Measurements from ENCODE around the gene CCR5AS.

CCR5AS gene

GRCh38 chr3:46422617-46423016 lies 15.8 kb upstream of the CCR5AS start:
- H3K27ac Mint-ChIP-seq, result no peak overlapping the region
- no peak overlapping the region for H3K4me3 Mint-ChIP-seq
- H3K9me3 Mint-ChIP-seq, result no peaks in the 10 kb centered on the region
- H3K27me3 Mint-ChIP-seq, result no peaks in the 10 kb centered on the region
- ATAC-seq (ENCODE audit: low read depth in 2 of 2) (no peak), DNase-seq (no peak)
- no peaks in the 10 kb centered on the region for H3K36me3 Mint-ChIP-seq
- no peaks in the 10 kb centered on the region for H3K4me1 Mint-ChIP-seq

GRCh38 chr3:46420931-46421330 lies 14.1 kb upstream of the CCR5AS start:
- Mint-ChIP-seq H3K4me1 (no peaks in the 10 kb centered on the region), H3K4me3 (no peak overlapping the region), H3K27ac (no peak overlapping the region), H3K9me3 (no peaks in the 10 kb centered on the region), H3K27me3 (no peaks in the 10 kb centered on the region), H3K36me3 (no peaks in the 10 kb centered on the region)
- ATAC-seq (ENCODE audit: low read depth in 2 of 2), result no peak
- no peak for DNase-seq

GRCh38 chr3:46419816-46420215 lies 12.9 kb upstream of the CCR5AS start:
- no peaks in the 10 kb centered on the region for H3K4me1 Mint-ChIP-seq
- no peaks in the 10 kb centered on the region for H3K27me3 Mint-ChIP-seq
- DNase-seq (no peak), ATAC-seq (ENCODE audit: low read depth in 2 of 2) (no peak)
- H3K27ac Mint-ChIP-seq, result no peak overlapping the region
- no peaks in the 10 kb centered on the region for H3K9me3 Mint-ChIP-seq
- H3K4me3 Mint-ChIP-seq, result no peak overlapping the region
- no peaks in the 10 kb centered on the region for H3K36me3 Mint-ChIP-seq

GRCh38 chr3:46417841-46418611 lies 11.2 kb upstream of the CCR5AS start:
- no peak overlapping the region for H3K27ac Mint-ChIP-seq
- H3K27me3 Mint-ChIP-seq, result no peaks in the 10 kb centered on the region
- no peaks in the 10 kb centered on the region for H3K9me3 Mint-ChIP-seq
- no peak overlapping the region for H3K4me3 Mint-ChIP-seq
- peaks cover 0 to 4% (median 0%) of the 10 kb centered on the region in 3 donors for H3K4me1 Mint-ChIP-seq
- H3K36me3 Mint-ChIP-seq, result no peaks in the 10 kb centered on the region
- DNase-seq, result no peak
- ATAC-seq (ENCODE audit: low read depth in 2 of 2), result no peak

- Mint-ChIP-seq H3K27me3 (no peaks in the 10 kb centered on the region), H3K4me3 (no peak overlapping the region), H3K27ac (no peak overlapping the region), H3K36me3 (no peaks in the 10 kb centered on the region), H3K9me3 (no peaks in the 10 kb centered on the region), H3K4me1 (peaks cover 0 to 7% (median 0%) of the 10 kb centered on the region in 3 donors)
- no peak for ATAC-seq (ENCODE audit: low read depth in 2 of 2)
- DNase-seq, result no peak
Measured at GRCh38 chr3:46416811-46417510, 10.1 kb upstream of the CCR5AS start.

GRCh38 chr3:46416125-46416810 lies 9.4 kb upstream of the CCR5AS start:
- no peaks in the 10 kb centered on the region for H3K9me3 Mint-ChIP-seq
- H3K27ac Mint-ChIP-seq, result no peak overlapping the region
- no peak overlapping the region for H3K4me3 Mint-ChIP-seq
- H3K4me1 Mint-ChIP-seq, result peaks cover 0 to 7% (median 0%) of the 10 kb centered on the region in 3 donors
- ATAC-seq (ENCODE audit: low read depth in 2 of 2) (no peak), DNase-seq (no peak)
- no peaks in the 10 kb centered on the region for H3K27me3 Mint-ChIP-seq
- no peaks in the 10 kb centered on the region for H3K36me3 Mint-ChIP-seq

- H3K27me3 Mint-ChIP-seq, result no peaks in the 10 kb centered on the region
- H3K27ac Mint-ChIP-seq, result no peak overlapping the region
Measured at GRCh38 chr3:46414739-46415138, 7.9 kb upstream of the CCR5AS start.

GRCh38 chr3:46413951-46414350 lies 7.1 kb upstream of the CCR5AS start:
- no peaks in the 10 kb centered on the region for H3K9me3 Mint-ChIP-seq
- H3K27ac Mint-ChIP-seq, result no peak overlapping the region
- ATAC-seq (ENCODE audit: low read depth in 2 of 2) (no peak), DNase-seq (no peak)
- H3K27me3 Mint-ChIP-seq, result no peaks in the 10 kb centered on the region
- no peaks in the 10 kb centered on the region for H3K36me3 Mint-ChIP-seq
- no peak overlapping the region for H3K4me3 Mint-ChIP-seq
- peaks cover 0 to 7% (median 0%) of the 10 kb centered on the region in 3 donors for H3K4me1 Mint-ChIP-seq

More at GRCh38 chr3:46414739-46415138, 7.9 kb upstream of the CCR5AS start:
- DNase-seq (no peak), ATAC-seq (ENCODE audit: low read depth in 2 of 2) (no peak)
- no peaks in the 10 kb centered on the region for H3K36me3 Mint-ChIP-seq
- H3K4me1 Mint-ChIP-seq, result peaks cover 0 to 7% (median 0%) of the 10 kb centered on the region in 3 donors
- no peaks in the 10 kb centered on the region for H3K9me3 Mint-ChIP-seq
- no peak overlapping the region for H3K4me3 Mint-ChIP-seq

GRCh38 chr3:46412786-46413298 lies 6.0 kb upstream of the CCR5AS start:
- DNase-seq, result no peak
- Mint-ChIP-seq H3K27ac (no peak overlapping the region), H3K27me3 (no peaks in the 10 kb centered on the region), H3K9me3 (no peaks in the 10 kb centered on the region), H3K4me1 (peaks cover 5 to 14% (median 5%) of the 10 kb centered on the region in 3 donors), H3K36me3 (no peaks in the 10 kb centered on the region), H3K4me3 (no peak overlapping the region)
- ATAC-seq (ENCODE audit: low read depth in 2 of 2), result no peak

- no peak overlapping the region for H3K27ac Mint-ChIP-seq
- ATAC-seq (ENCODE audit: low read depth in 2 of 2), result no peak
- H3K27me3 Mint-ChIP-seq, result no peaks in the 10 kb centered on the region
- H3K36me3 Mint-ChIP-seq, result no peaks in the 10 kb centered on the region
- H3K4me3 Mint-ChIP-seq, result no peak overlapping the region
- peaks cover 18 to 29% (median 19%) of the 10 kb centered on the region in 3 donors for H3K4me1 Mint-ChIP-seq
- no peak for DNase-seq
- no peaks in the 10 kb centered on the region for H3K9me3 Mint-ChIP-seq
Measured at GRCh38 chr3:46411271-46411670, 4.4 kb upstream of the CCR5AS start.

GRCh38 chr3:46410669-46411068 lies 3.8 kb upstream of the CCR5AS start:
- peaks cover 21 to 35% (median 24%) of the 10 kb centered on the region in 3 donors for H3K4me1 Mint-ChIP-seq
- no peaks in the 10 kb centered on the region for H3K27me3 Mint-ChIP-seq
- H3K9me3 Mint-ChIP-seq, result no peaks in the 10 kb centered on the region
- ATAC-seq (ENCODE audit: low read depth in 2 of 2) (no peak), DNase-seq (no peak)
- no peak overlapping the region for H3K27ac Mint-ChIP-seq
- no peaks in the 10 kb centered on the region for H3K36me3 Mint-ChIP-seq
- H3K4me3 Mint-ChIP-seq, result no peak overlapping the region

- ATAC-seq (ENCODE audit: low read depth in 2 of 2) (no peak), DNase-seq (no peak)
- H3K27ac Mint-ChIP-seq, result peak overlapping the region in 1 of 6 donors; percentile 34
- peaks cover 21 to 40% (median 26%) of the 10 kb centered on the region in 3 donors for H3K4me1 Mint-ChIP-seq
- no peaks in the 10 kb centered on the region for H3K9me3 Mint-ChIP-seq
- H3K27me3 Mint-ChIP-seq, result no peaks in the 10 kb centered on the region
- no peaks in the 10 kb centered on the region for H3K36me3 Mint-ChIP-seq
- H3K4me3 Mint-ChIP-seq, result no peak overlapping the region
Measured at GRCh38 chr3:46409739-46410489, 3.0 kb upstream of the CCR5AS start.

- Mint-ChIP-seq H3K9me3 (no peaks in the 10 kb centered on the region), H3K36me3 (no peaks in the 10 kb centered on the region), H3K27ac (no peak overlapping the region), H3K4me1 (peaks cover 21 to 40% (median 26%) of the 10 kb centered on the region in 3 donors), H3K4me3 (peak overlapping the region in 1 of 8 donors; percentile 7), H3K27me3 (no peaks in the 10 kb centered on the region)
- no peak for DNase-seq
- ATAC-seq (ENCODE audit: low read depth in 2 of 2), result no peak
Measured at GRCh38 chr3:46408853-46409252, 2.0 kb upstream of the CCR5AS start.

All from naive B cell (primary cell).